OCI-LY1 (cell line): ENCODE measurements around the gene DOCK7.
"Not testable (repeated sequence)": the region's sequence is repeated elsewhere in the genome, so short reads cannot be mapped to it uniquely, and the experiment has no call there.

Experiments used
- H2AFZ ChIP-seq: fragments of 200-600 bp; sonication (generic), shearing (Covaris generic); 2 replicates; pipeline ENCODE4 v1.6.0; 2014; ENCODE audit warnings: antibody characterized with exemption, mild to moderate bottlenecking, low read length
- H3F3A ChIP-seq: fragments of 200-600 bp; sonication (generic), shearing (Covaris generic); 2 replicates; pipeline ENCODE4 v1.6.0; 2014; ENCODE audit warnings: mild to moderate bottlenecking, antibody characterized with exemption, low read length, moderate library complexity; ENCODE audit not compliant: insufficient read depth
- H3K27ac ChIP-seq: fragments of 200-600 bp; sonication (generic); 2 replicates; pipeline ENCODE4 v1.5.1; 2014; ENCODE audit warnings: low read length, mixed run types, mild to moderate bottlenecking, low read depth; ENCODE audit not compliant: poor library complexity, severe bottlenecking
- H3K27me3 ChIP-seq: fragments of 200-600 bp; sonication (generic); 2 replicates; pipeline ENCODE4 v1.6.0; 2014; ENCODE audit warnings: antibody characterized with exemption, mild to moderate bottlenecking, low read length, moderate library complexity; ENCODE audit not compliant: insufficient read depth
- H3K36me3 ChIP-seq: fragments of 200-600 bp; sonication (generic); 2 replicates; pipeline ENCODE4 v1.6.1; 2014; ENCODE audit warnings: mild to moderate bottlenecking, antibody characterized with exemption, low read length, moderate library complexity, mixed read lengths; ENCODE audit not compliant: insufficient read depth
- H3K4me1 ChIP-seq: fragments of 200-600 bp; sonication (generic); 2 replicates; pipeline ENCODE4 v1.5.1; 2014; ENCODE audit warnings: mild to moderate bottlenecking, low read length, moderate library complexity; ENCODE audit not compliant: insufficient read depth, severe bottlenecking
- H3K4me2 ChIP-seq: fragments of 200-600 bp; sonication (generic), shearing (Covaris generic); 2 replicates; pipeline ENCODE4 v1.6.1; 2014; ENCODE audit warnings: low read length
- H3K4me3 ChIP-seq: fragments of 200-600 bp; sonication (generic); 2 replicates; pipeline ENCODE4 v1.5.1; 2014; ENCODE audit warnings: low read length, low read depth, mild to moderate bottlenecking, mixed read lengths; ENCODE audit not compliant: poor library complexity, severe bottlenecking
- H3K79me2 ChIP-seq: fragments of 200-600 bp; shearing (Covaris generic); 2 replicates; pipeline ENCODE4 v1.6.1; 2016; ENCODE audit warnings: mixed run types, low read length, mixed read lengths; ENCODE audit not compliant: insufficient read depth
- H3K9ac ChIP-seq: fragments of 200-600 bp; sonication (generic), shearing (Covaris generic); 2 replicates; pipeline ENCODE4 v1.6.1; 2014; ENCODE audit warnings: mild to moderate bottlenecking, low read length, mixed read lengths
- H3K9me2 ChIP-seq: fragments of 200-600 bp; sonication (generic), shearing (Covaris generic); 2 replicates; pipeline ENCODE4 v1.6.1; 2014; ENCODE audit warnings: low read depth, mild to moderate bottlenecking, low read length, mixed read lengths
- H3K9me3 ChIP-seq: fragments of 200-600 bp; shearing (Covaris generic); 2 replicates; pipeline ENCODE4 v1.6.1; 2014; ENCODE audit warnings: low read length, mixed read lengths
- H4K20me1 ChIP-seq: fragments of 200-600 bp; sonication (generic), shearing (Covaris generic); 2 replicates; pipeline ENCODE4 v1.6.0; 2016; ENCODE audit warnings: mild to moderate bottlenecking, low read length; ENCODE audit not compliant: insufficient read depth
- EZH2 ChIP-seq: fragments of 200-600 bp; sonication (generic), shearing (Covaris generic); IDR thresholded peaks from 2 replicates; pipeline ENCODE4 v1.8.0; 2017; ENCODE audit warnings: borderline replicate concordance, mixed run types, mild to moderate bottlenecking, antibody characterized with exemption, low read length, moderate library complexity, mixed read lengths
- TF ChIP-seq, protein P1 (sequence below): fragments of 200-600 bp; sonication (generic), shearing (Covaris generic); IDR thresholded peaks from 2 replicates; pipeline ENCODE4 v1.5.1; 2017; ENCODE audit warnings: mild to moderate bottlenecking, antibody characterized with exemption, low read length, moderate library complexity, mixed read lengths

The DOCK7 gene

DNA sequence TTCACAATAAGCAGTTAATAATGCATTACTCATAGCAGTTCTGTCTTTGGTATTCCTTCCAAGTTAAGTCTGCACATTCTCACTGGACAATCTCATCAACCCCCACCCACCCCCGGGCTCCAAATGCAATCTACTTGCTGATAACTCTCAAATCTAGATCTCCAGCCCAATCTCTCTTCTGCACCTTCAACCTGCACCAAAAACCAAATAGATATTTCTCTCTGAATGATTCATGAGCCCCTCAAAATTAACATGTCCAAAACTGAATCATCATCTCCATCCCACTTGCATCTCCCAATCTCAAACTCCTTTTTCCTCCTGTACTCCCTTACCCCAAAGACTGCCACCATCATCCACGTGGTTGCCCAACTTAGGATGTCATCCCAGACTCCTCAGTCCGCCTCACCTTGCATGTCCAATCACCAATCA, 2.7 kb downstream of the DOCK7 start:
- no peak overlapping the region for H3K27ac ChIP-seq

DNA sequence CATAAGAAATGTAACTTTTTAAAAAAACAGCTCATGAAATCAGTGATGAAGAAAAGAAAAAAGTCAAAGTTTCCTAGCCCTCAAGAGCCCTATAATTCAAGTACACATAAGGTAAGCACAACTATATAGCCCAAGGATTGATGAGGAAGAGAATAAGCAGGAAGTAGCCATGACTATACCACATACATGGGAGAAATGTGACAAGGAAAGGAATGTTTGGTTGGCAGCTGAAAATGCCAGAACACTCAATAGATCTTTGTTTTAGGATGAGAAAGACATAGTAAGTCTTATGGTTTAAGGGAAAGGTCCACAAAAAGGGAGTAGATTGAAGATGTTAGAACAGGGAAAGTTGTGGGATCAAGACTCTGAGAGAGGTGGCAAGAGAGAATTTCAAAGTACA, 5.7 kb downstream of the DOCK7 start:
- H2AFZ ChIP-seq = no peak overlapping the region
- no peaks in the 10 kb centered on the region for H3K9me2 ChIP-seq
- no peaks in the 10 kb centered on the region for H4K20me1 ChIP-seq
- no peak overlapping the region for H3K4me2 ChIP-seq
- no peaks in the 10 kb centered on the region for H3K36me3 ChIP-seq
- H3K4me3 ChIP-seq = no peak overlapping the region
- peaks cover 6% of the 10 kb centered on the region for H3K4me1 ChIP-seq
- TF ChIP-seq, protein P1, sequence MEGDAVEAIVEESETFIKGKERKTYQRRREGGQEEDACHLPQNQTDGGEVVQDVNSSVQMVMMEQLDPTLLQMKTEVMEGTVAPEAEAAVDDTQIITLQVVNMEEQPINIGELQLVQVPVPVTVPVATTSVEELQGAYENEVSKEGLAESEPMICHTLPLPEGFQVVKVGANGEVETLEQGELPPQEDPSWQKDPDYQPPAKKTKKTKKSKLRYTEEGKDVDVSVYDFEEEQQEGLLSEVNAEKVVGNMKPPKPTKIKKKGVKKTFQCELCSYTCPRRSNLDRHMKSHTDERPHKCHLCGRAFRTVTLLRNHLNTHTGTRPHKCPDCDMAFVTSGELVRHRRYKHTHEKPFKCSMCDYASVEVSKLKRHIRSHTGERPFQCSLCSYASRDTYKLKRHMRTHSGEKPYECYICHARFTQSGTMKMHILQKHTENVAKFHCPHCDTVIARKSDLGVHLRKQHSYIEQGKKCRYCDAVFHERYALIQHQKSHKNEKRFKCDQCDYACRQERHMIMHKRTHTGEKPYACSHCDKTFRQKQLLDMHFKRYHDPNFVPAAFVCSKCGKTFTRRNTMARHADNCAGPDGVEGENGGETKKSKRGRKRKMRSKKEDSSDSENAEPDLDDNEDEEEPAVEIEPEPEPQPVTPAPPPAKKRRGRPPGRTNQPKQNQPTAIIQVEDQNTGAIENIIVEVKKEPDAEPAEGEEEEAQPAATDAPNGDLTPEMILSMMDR = no peak
- TF ChIP-seq EZH2 = no peak
- no peaks in the 10 kb centered on the region for H3K79me2 ChIP-seq
- H3K9ac ChIP-seq = no peak overlapping the region
- H3K27ac ChIP-seq = no peak overlapping the region
- H3K9me3 ChIP-seq = no peaks in the 10 kb centered on the region
- no peaks in the 10 kb centered on the region for H3K27me3 ChIP-seq
- no peaks in the 10 kb centered on the region for H3F3A ChIP-seq

More for the DNA sequence above, 2.7 kb downstream of the DOCK7 start:
- no peak overlapping the region for H2AFZ ChIP-seq
- no peaks in the 10 kb centered on the region for H3K9me3 ChIP-seq
- H4K20me1 ChIP-seq = no peaks in the 10 kb centered on the region
- H3K27me3 ChIP-seq = no peaks in the 10 kb centered on the region
- H3K79me2 ChIP-seq = no peaks in the 10 kb centered on the region
- no peaks in the 10 kb centered on the region for H3K36me3 ChIP-seq
- TF ChIP-seq, protein P1 = no peak
- TF ChIP-seq EZH2 = no peak
- H3K9me2 ChIP-seq = no peaks in the 10 kb centered on the region
- peaks cover 11% of the 10 kb centered on the region for H3K4me1 ChIP-seq
- no peak overlapping the region for H3K4me3 ChIP-seq
- H3K4me2 ChIP-seq = no peak overlapping the region
- no peaks in the 10 kb centered on the region for H3F3A ChIP-seq
- no peak overlapping the region for H3K9ac ChIP-seq

DNA sequence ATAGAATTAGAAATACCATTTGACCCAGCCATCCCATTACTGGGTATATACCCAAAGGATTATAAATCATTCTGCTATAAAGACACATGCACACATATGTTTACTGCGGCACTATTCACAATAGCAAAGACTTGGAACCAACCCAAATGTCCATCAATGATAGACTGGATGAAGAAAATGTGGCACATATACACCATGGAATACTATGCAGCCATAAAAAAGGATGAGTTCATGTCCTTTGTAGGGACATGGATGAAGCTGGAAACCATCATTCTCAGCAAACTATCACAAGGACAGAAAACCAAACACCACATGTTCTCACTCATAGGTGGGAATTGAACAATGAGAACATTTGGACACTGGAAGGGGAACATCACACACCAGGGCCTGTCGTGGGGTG, 7.2 kb downstream of the DOCK7 start:
- H4K20me1 ChIP-seq, H3K4me3 ChIP-seq, H2AFZ ChIP-seq, H3F3A ChIP-seq, H3K9me2 ChIP-seq, H3K4me1 ChIP-seq, H3K27ac ChIP-seq, H3K9ac ChIP-seq, H3K4me2 ChIP-seq, H3K27me3 ChIP-seq, H3K9me3 ChIP-seq, H3K36me3 ChIP-seq, H3K79me2 ChIP-seq: not testable (repeated sequence)

DNA sequence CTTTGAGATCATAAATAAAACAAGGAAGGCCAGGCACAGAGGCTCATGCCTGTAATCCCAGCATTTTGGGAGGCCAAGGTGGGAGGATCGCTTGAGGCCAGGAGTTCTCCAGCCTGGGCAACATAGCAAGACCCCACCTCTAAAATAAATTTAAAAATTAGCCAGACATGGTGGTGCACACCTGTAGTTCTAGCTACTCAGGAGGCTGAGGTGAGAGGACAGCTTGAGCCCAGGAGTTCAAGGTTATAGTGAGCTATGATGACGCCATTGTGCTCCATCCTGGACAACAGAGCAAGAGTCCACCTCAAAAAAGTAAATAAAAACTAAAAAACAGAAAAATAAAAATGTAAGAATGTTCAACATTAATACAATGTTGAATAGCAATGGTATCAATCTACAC, 10.4 kb downstream of the DOCK7 start:
- not testable (repeated sequence) for H3K9me2 ChIP-seq, H3K9me3 ChIP-seq, H3F3A ChIP-seq, H3K9ac ChIP-seq, H4K20me1 ChIP-seq, H3K27ac ChIP-seq, H3K36me3 ChIP-seq, H3K4me3 ChIP-seq, H3K4me1 ChIP-seq, H3K79me2 ChIP-seq, H2AFZ ChIP-seq, H3K27me3 ChIP-seq, H3K4me2 ChIP-seq
